ENCODE measurements around the gene MITF.

DNA sequence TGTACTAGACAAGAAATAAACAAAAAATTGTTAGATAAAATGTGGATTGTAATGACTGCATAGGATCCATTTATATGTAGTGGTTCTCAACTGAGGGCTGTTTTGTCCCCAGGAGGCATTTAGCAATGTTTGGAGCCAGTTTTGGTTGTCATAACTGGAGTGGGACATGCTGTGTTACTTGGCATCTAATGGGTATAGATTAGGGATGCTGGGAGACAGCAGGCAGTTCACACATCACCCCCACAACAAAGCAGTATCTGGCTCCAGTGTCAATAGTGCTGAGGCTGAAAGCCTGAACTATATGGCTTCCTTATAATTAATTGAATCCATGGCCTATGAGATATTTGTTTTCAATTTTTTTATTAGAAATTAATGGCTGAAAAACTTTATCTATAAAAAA is 188.3 kb downstream of the MITF start:
- TF ChIP-seq POLR2AphosphoS5 (IDR thresholded peaks at IDR 0.05; ENCODE audit: borderline replicate concordance, low read depth, low read length) (no peak), EZH2 (IDR thresholded peaks at IDR 0.05) (no peak)
